IMR-90 (cell line): ENCODE data around the gene OR52K1. TPM values are rescaled to one million over a fixed set of nuclear protein-coding genes. Genes with fewer than 3 reads are reported as not detected.

Experiments
- ATAC-seq: fragments of 200-7000 bp; cut with Tn5 transposase; 2 replicates; pipeline ENCODE4 v1.9.1; 2020; ENCODE audit warnings: low read depth, mild to moderate bottlenecking, moderate library complexity
- BruUV-seq: library from RNA; stranded (reverse); fragments of 400-500 nt; replicated peaks from 2 replicates; lab custom pipeline; 2021; lab: Mats Ljungman, UMichigan
- CTCF ChIA-PET: fragments of 300-600 bp; formaldehyde crosslinking; extraction: SDS; loops from one replicate; lab custom pipeline; 2021; ENCODE audit warnings: antibody characterized with exemption; lab: Yijun Ruan, JAX
- POLR2A ChIA-PET: fragments of 300-600 bp; sonication (Branson Sonifier 250); formaldehyde crosslinking; loops from one replicate; lab custom pipeline; 2022; ENCODE audit warnings: antibody characterized with exemption; ENCODE audit not compliant: unreplicated experiment; lab: Charles Lee
- DNase-seq: peaks from one replicate; pipeline ENCODE4 v3.0.0; 2013
- H2AFZ ChIP-seq: replicated peaks from 2 replicates; pipeline ENCODE3; 2013; ENCODE audit warnings: low read length, mild to moderate bottlenecking; ENCODE audit not compliant: poor library complexity
- H2AK5ac ChIP-seq: 2 replicates; pipeline ENCODE4 v1.6.1; 2013; ENCODE audit warnings: low read depth, low read length, inconsistent platforms
- H2AK9ac ChIP-seq: replicated peaks from 2 replicates; pipeline ENCODE3; 2013; ENCODE audit warnings: mild to moderate bottlenecking, low read depth, low read length, moderate library complexity; ENCODE audit not compliant: poor library complexity
- H2BK120ac ChIP-seq: 2 replicates; pipeline ENCODE4 v1.6.1; 2013; ENCODE audit warnings: low read depth, low read length, inconsistent platforms
- H2BK15ac ChIP-seq: 3 replicates; pipeline ENCODE4 v1.6.1; 2013; ENCODE audit warnings: low read depth, low read length, inconsistent platforms
- H2BK20ac ChIP-seq: 2 replicates; pipeline ENCODE4 v1.6.1; 2013; ENCODE audit warnings: low read depth, mild to moderate bottlenecking, inconsistent platforms, low read length, moderate library complexity
- H2BK5ac ChIP-seq: 2 replicates; pipeline ENCODE4 v1.6.1; 2013; ENCODE audit warnings: mild to moderate bottlenecking, low read depth, low read length, inconsistent platforms; ENCODE audit not compliant: poor library complexity, severe bottlenecking
- H3K14ac ChIP-seq: replicated peaks from 2 replicates; pipeline ENCODE4 v1.6.1; 2013; ENCODE audit warnings: low read depth, low read length, inconsistent platforms
- H3K18ac ChIP-seq: 2 replicates; pipeline ENCODE4 v1.6.1; 2013; ENCODE audit warnings: low read depth, low read length, control low read depth
- H3K23ac ChIP-seq: 2 replicates; pipeline ENCODE4 v1.6.1; 2013; ENCODE audit warnings: low read depth, low read length, inconsistent platforms
- H3K27ac ChIP-seq: 2 replicates; pipeline ENCODE4 v1.5.1; 2013; ENCODE audit warnings: mild to moderate bottlenecking, control low read depth, low read length; ENCODE audit not compliant: insufficient read depth
- H3K27me3 ChIP-seq: 2 replicates; pipeline ENCODE4 v1.6.1; 2013; ENCODE audit warnings: low read length; ENCODE audit not compliant: control insufficient read depth, insufficient read depth
- H3K36me3 ChIP-seq: 2 replicates; pipeline ENCODE4 v1.6.1; 2013; ENCODE audit warnings: low read length, mixed read lengths; ENCODE audit not compliant: control insufficient read depth, insufficient read depth
- H3K4ac ChIP-seq: 2 replicates; pipeline ENCODE4 v1.6.1; 2013; ENCODE audit warnings: low read depth, low read length, inconsistent platforms
- H3K4me1 ChIP-seq: 2 replicates; pipeline ENCODE4 v1.6.1; 2013; ENCODE audit warnings: low read length, mixed read lengths; ENCODE audit not compliant: control insufficient read depth, insufficient read depth
- H3K4me2 ChIP-seq: 2 replicates; pipeline ENCODE4 v1.6.1; 2013; ENCODE audit warnings: low read depth, mild to moderate bottlenecking, control low read depth, low read length, moderate library complexity
- H3K4me3 ChIP-seq: 2 replicates; pipeline ENCODE4 v1.5.1; 2013; ENCODE audit warnings: low read depth, mild to moderate bottlenecking, control low read depth, low read length, moderate library complexity; ENCODE audit not compliant: insufficient read depth
- H3K56ac ChIP-seq: 2 replicates; pipeline ENCODE4 v1.6.1; 2013; ENCODE audit warnings: low read length, inconsistent platforms; ENCODE audit not compliant: insufficient read depth; ENCODE audit errors: extremely low read depth
- H3K79me1 ChIP-seq, 2 experiments: 2 replicates each; pipeline ENCODE4 v1.6.1; 2013; ENCODE audit warnings: low read length in 2 of 2, inconsistent platforms in 1 of 2, low read depth in 1 of 2
- H3K9ac ChIP-seq: 2 replicates; pipeline ENCODE4 v1.6.1; 2013; ENCODE audit warnings: low read depth, low read length, control low read depth
- H3K9me1 ChIP-seq: 2 replicates; pipeline ENCODE4 v1.6.1; 2013; ENCODE audit warnings: low read length, inconsistent platforms; ENCODE audit not compliant: insufficient read depth
- H3K9me3 ChIP-seq: 2 replicates; pipeline ENCODE4 v1.6.1; 2013; ENCODE audit warnings: low read length; ENCODE audit not compliant: control insufficient read depth, insufficient read depth
- H4K20me1 ChIP-seq: 2 replicates; pipeline ENCODE4 v1.6.1; 2013; ENCODE audit warnings: low read length, inconsistent platforms; ENCODE audit not compliant: insufficient read depth
- H4K5ac ChIP-seq: 2 replicates; pipeline ENCODE4 v1.6.1; 2013; ENCODE audit warnings: mild to moderate bottlenecking, low read depth, low read length, control low read depth
- H4K8ac ChIP-seq, 2 experiments: 2 replicates each; pipeline ENCODE4 v1.6.1; 2013; ENCODE audit warnings: low read depth in 2 of 2, low read length in 2 of 2, control low read depth in 1 of 2, inconsistent platforms in 1 of 2
- H4K91ac ChIP-seq: 2 replicates; pipeline ENCODE4 v1.6.1; 2013; ENCODE audit warnings: low read depth, low read length, inconsistent platforms; ENCODE audit not compliant: insufficient read depth
- BHLHE40 ChIP-seq: fragments of 150-350 bp; IDR thresholded peaks from 2 replicates; pipeline ENCODE4 v1.6.1; 2016; ENCODE audit warnings: mild to moderate bottlenecking, low read depth, low read length
- CHD1 ChIP-seq: IDR thresholded peaks from 2 replicates; pipeline ENCODE4 v1.6.1; 2012; ENCODE audit warnings: low read depth, low read length, improper control_type of control experiment
- MAZ ChIP-seq: IDR thresholded peaks from 2 replicates; pipeline ENCODE4 v1.6.1; 2012; ENCODE audit warnings: low read depth, mild to moderate bottlenecking, low read length, improper control_type of control experiment, moderate library complexity, borderline replicate concordance
- MXI1 ChIP-seq: IDR thresholded peaks from 2 replicates; pipeline ENCODE4 v1.6.1; 2012; ENCODE audit warnings: low read depth, mild to moderate bottlenecking, low read length, moderate library complexity, borderline replicate concordance
- NFE2L2 ChIP-seq: fragments of 150-350 bp; IDR thresholded peaks from 2 replicates; pipeline ENCODE4 v1.6.1; 2016; ENCODE audit warnings: low read depth, mild to moderate bottlenecking, low read length
- RFX5 ChIP-seq: IDR thresholded peaks from 2 replicates; pipeline ENCODE4 v1.8.0; 2012; ENCODE audit warnings: low read depth, mild to moderate bottlenecking, low read length, moderate library complexity
- SMC3 ChIP-seq: fragments of 150-350 bp; IDR thresholded peaks from 2 replicates; pipeline ENCODE4 v1.6.1; 2016; ENCODE audit warnings: low read depth, mild to moderate bottlenecking, antibody characterized with exemption, low read length, moderate library complexity
- WGBS, 2 experiments: methylation state at CpG; one replicate each; pipeline versions ENCODE4 v1.1.5 to v1.1.7; 2013; ENCODE audit warnings: missing lambda C conversion rate in 2 of 2; ENCODE audit not compliant: insufficient read length in 1 of 2; ENCODE audit errors: extremely low coverage in 2 of 2; 5-methylcytosine and 5-hydroxymethylcytosine counted together
- dilution Hi-C: fragments of 300-500 bp; cut with HindIII; formaldehyde crosslinking; loops from one replicate; pipeline ENCODE4 v1.14.3; 2018; ENCODE audit warnings: low sequenced_read_pairs; ENCODE audit not compliant: unreplicated experiment
- in situ Hi-C: fragments of 300-500 bp; cut with MboI; formaldehyde crosslinking; loops from 3 replicates; pipeline ENCODE4 v1.14.3; 2019; ENCODE audit warnings: low sequenced_read_pairs, inconsistent platforms, mixed read lengths
- intact Hi-C: fragments of 100-400 bp; cut with micrococcal nuclease; formaldehyde crosslinking; loops from 2 replicates; pipeline ENCODE4 v1.10.0; 2022
- polyA plus RNA-seq, 3 experiments: library from polyadenylated mRNA; depleted of rRNA; stranded (reverse); fragments of >200 nt; gene quantifications; 2 replicates each; pipeline ENCODE4 v1.2.3, GENCODE V29; 2012; ENCODE audit warnings: low replicate concordance in 1 of 3
- total RNA-seq: library from RNA; depleted of rRNA; stranded (reverse); fragments of >200 nt; gene quantifications from 2 replicates; pipeline ENCODE4 v1.2.3, GENCODE V29; 2012
- TF ChIP-seq, protein P1 (sequence below): conservative IDR thresholded peaks from 2 replicates; pipeline ENCODE4 v1.5.1; 2012; ENCODE audit warnings: mild to moderate bottlenecking, low read depth, low read length, improper control_type of control experiment

The OR52K1 gene
- total and polyA plus RNA-seq, 2 of the 4 experiments (the other 2 are of a cell fraction): not detected

- H3K4ac ChIP-seq: no peak overlapping the region
- dilution Hi-C loops (no loop called here), intact Hi-C loops (no loop called here), in situ Hi-C loops (no loop called here)
- no peak overlapping the region for H4K8ac ChIP-seq
- H2BK15ac ChIP-seq: no peak overlapping the region
- H4K91ac ChIP-seq: no peak overlapping the region
- H3K79me1 ChIP-seq: no peaks in the 10 kb centered on the region
- H3K4me3 ChIP-seq: no peak overlapping the region
- no peaks in the 10 kb centered on the region for H3K27me3 ChIP-seq
- ATAC-seq (no peak), DNase-seq (no peak)
- BruUV-seq: no TSS peak
- no peak overlapping the region for H2AK5ac ChIP-seq
- H2BK5ac ChIP-seq: no peak overlapping the region
- H4K5ac ChIP-seq: no peak overlapping the region
- ChIA-PET POLR2A (no interaction called here), CTCF (no interaction called here)
- no peak overlapping the region for H3K23ac ChIP-seq
- H3K56ac ChIP-seq: no peak overlapping the region
- no CpG with 5 or more reads among the region's 3 CpGs for WGBS, 2 experiments
- H2BK20ac ChIP-seq: no peak overlapping the region
- H2AK9ac ChIP-seq: no peak overlapping the region
- no peaks in the 10 kb centered on the region for H4K20me1 ChIP-seq
- TF ChIP-seq MXI1 (no peak), RFX5 (no peak), NFE2L2 (no peak), MAZ (no peak), CHD1 (no peak), BHLHE40 (no peak), SMC3 (no peak)
- TF ChIP-seq, protein P1, sequence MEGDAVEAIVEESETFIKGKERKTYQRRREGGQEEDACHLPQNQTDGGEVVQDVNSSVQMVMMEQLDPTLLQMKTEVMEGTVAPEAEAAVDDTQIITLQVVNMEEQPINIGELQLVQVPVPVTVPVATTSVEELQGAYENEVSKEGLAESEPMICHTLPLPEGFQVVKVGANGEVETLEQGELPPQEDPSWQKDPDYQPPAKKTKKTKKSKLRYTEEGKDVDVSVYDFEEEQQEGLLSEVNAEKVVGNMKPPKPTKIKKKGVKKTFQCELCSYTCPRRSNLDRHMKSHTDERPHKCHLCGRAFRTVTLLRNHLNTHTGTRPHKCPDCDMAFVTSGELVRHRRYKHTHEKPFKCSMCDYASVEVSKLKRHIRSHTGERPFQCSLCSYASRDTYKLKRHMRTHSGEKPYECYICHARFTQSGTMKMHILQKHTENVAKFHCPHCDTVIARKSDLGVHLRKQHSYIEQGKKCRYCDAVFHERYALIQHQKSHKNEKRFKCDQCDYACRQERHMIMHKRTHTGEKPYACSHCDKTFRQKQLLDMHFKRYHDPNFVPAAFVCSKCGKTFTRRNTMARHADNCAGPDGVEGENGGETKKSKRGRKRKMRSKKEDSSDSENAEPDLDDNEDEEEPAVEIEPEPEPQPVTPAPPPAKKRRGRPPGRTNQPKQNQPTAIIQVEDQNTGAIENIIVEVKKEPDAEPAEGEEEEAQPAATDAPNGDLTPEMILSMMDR: no peak
- no peak overlapping the region for H2BK120ac ChIP-seq
- H3K4me2 ChIP-seq: no peak overlapping the region
- H2AFZ ChIP-seq: no peak overlapping the region
- no peak overlapping the region for H3K14ac ChIP-seq
- H3K9ac ChIP-seq: no peak overlapping the region
- no peaks in the 10 kb centered on the region for H3K9me1 ChIP-seq
- H3K36me3 ChIP-seq: no peaks in the 10 kb centered on the region
- H3K18ac ChIP-seq: no peak overlapping the region
- H3K27ac ChIP-seq: no peak overlapping the region
- H3K9me3 ChIP-seq: no peaks in the 10 kb centered on the region
- H3K4me1 ChIP-seq: no peaks in the 10 kb centered on the region
Observed at GRCh38 chr11:4441515-4441914, 40.9 kb upstream of the OR52K1 start.
